IPS-20b (cell line): ENCODE results near the gene RIN2.
"Not testable (repeated sequence)": the region's sequence is repeated elsewhere in the genome, so short reads cannot be mapped to it uniquely, and the experiment has no call there.

Source experiments
- H3K27ac ChIP-seq: one replicate; pipeline ENCODE4 v1.5.1; 2013; ENCODE audit warnings: low read length
- H3K27me3 ChIP-seq: 2 replicates; pipeline ENCODE4 v1.6.1; 2013; ENCODE audit warnings: mild to moderate bottlenecking, low read length, inconsistent platforms; ENCODE audit not compliant: insufficient read depth
- H3K36me3 ChIP-seq: 2 replicates; pipeline ENCODE4 v1.6.1; 2013; ENCODE audit warnings: low read depth, mild to moderate bottlenecking, inconsistent platforms, low read length, moderate library complexity; ENCODE audit not compliant: insufficient read depth
- H3K4me1 ChIP-seq: 2 replicates; pipeline ENCODE4 v1.6.1; 2013; ENCODE audit warnings: mild to moderate bottlenecking, control low read depth, inconsistent platforms, low read length, moderate library complexity; ENCODE audit not compliant: insufficient read depth
- H3K4me3 ChIP-seq: 2 replicates; pipeline ENCODE4 v1.5.1; 2013; ENCODE audit warnings: mild to moderate bottlenecking, low read length, inconsistent platforms
- H3K9ac ChIP-seq: 2 replicates; pipeline ENCODE4 v1.6.1; 2013; ENCODE audit warnings: low read depth, mild to moderate bottlenecking, inconsistent platforms, low read length, moderate library complexity
- H3K9me3 ChIP-seq: 2 replicates; pipeline ENCODE4 v1.6.1; 2013; ENCODE audit warnings: mild to moderate bottlenecking, low read depth, low read length, inconsistent platforms; ENCODE audit not compliant: insufficient read depth

The RIN2 gene

DNA sequence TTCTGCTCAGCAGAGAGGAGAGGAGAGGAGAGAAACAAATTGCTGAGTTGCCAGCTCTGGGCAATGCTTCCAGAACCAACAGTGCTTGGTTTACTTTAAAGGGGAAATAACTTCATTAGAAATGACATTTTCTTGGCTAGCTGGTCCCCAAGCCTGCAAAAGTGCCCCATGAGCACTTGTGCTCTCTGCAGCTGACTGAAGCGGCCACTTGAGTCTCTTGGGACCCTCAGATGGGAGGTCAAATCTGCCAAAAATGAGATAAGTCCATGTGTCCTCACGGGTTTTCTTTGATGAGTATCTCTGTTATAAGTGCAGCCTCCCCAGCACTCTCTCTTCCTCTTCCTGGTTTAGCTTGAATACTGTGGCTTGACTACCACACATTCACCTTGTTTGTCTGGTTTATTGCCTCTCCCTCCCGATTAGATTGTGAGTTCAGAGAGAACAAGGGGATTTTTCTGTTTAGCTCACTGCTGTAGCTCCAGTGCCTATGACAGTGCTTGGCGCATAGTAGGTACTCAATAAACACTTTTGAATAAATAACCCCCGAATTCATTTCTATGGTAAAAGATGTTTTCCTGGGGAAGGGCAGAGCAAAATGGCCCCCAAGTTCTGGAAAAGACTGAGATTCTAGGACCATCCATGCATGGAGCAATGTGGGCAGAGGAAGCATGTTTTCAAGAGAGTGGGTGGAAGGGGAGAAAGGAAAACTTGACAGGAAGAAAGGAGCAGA lies 7.0 kb upstream of the RIN2 start:
- H3K27me3 ChIP-seq, result peaks cover 9% of the 10 kb centered on the region
- H3K36me3 ChIP-seq, result no peaks in the 10 kb centered on the region
- H3K9me3 ChIP-seq, result no peaks in the 10 kb centered on the region
- no peak overlapping the region for H3K4me3 ChIP-seq
- H3K27ac ChIP-seq, result no peak overlapping the region
- no peak overlapping the region for H3K9ac ChIP-seq
- H3K4me1 ChIP-seq, result no peaks in the 10 kb centered on the region

DNA sequence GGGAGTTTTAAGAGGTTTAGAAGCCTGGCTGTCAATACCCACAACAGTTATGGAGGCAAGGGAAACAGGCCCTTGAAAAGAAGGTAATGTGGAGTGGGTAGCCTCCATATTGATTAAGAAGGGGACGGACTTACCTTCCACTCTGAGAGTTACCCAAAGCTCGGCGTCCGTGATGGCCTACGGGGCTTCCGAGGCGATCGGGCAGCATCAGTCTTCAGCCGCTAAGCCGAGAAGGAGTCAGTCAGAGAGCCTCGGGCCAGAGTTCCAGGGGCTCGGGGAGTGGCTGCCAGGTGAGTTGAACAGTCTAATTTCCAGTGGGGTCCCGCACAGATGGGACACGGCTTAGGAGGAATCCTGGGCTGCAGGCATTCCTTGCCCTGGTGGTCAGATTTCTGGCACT lies 3.9 kb upstream of the RIN2 start:
- not testable (repeated sequence) for H3K9ac ChIP-seq, H3K27ac ChIP-seq, H3K4me3 ChIP-seq, H3K36me3 ChIP-seq, H3K9me3 ChIP-seq, H3K4me1 ChIP-seq
- peaks cover 30% of the 10 kb centered on the region for H3K27me3 ChIP-seq

DNA sequence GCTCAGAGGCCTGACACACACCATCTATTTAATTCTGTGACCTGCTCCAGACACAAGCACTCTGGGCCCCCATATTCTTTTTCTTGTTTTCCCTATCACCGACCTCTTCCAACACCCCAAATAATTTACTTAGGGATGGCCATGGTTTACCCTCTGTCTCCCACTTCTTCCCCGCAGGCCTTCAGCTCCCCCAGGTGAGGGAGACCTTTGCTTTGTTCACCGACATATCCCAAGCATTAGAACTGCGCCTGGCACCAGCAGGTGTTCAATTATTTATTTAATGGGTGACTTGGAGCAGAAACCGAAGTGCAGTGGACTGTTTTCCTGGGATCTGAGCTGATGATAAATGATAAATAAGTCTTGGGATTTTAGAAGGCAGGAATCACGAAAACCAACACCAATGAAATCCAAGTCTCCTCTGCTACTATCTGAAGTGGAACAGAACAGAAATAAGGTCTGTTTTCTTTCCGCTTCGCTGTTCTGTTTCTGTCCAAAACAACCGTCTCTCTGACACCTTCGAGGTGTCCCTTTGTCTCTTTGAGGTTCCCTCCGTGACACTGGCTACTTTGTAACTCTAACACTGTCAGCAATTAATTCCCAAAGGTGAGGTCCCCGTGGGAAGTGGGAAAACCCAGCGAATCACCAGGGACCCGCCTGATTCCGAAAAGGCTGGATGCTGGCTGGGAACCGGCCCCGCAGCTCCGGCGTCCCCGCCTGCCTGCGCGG lies 1.1 kb upstream of the RIN2 start:
- peak overlapping the region; percentile 94 for H3K4me3 ChIP-seq
- no peaks in the 10 kb centered on the region for H3K9me3 ChIP-seq
- no peaks in the 10 kb centered on the region for H3K36me3 ChIP-seq
- no peaks in the 10 kb centered on the region; the same call in 1 of the 2 replicates for H3K4me1 ChIP-seq
- no peak overlapping the region for H3K27ac ChIP-seq
- H3K27me3 ChIP-seq, result peaks cover 43% of the 10 kb centered on the region
- H3K9ac ChIP-seq, result peak overlapping the region; percentile 78; the same call in 1 of the 2 replicates

DNA sequence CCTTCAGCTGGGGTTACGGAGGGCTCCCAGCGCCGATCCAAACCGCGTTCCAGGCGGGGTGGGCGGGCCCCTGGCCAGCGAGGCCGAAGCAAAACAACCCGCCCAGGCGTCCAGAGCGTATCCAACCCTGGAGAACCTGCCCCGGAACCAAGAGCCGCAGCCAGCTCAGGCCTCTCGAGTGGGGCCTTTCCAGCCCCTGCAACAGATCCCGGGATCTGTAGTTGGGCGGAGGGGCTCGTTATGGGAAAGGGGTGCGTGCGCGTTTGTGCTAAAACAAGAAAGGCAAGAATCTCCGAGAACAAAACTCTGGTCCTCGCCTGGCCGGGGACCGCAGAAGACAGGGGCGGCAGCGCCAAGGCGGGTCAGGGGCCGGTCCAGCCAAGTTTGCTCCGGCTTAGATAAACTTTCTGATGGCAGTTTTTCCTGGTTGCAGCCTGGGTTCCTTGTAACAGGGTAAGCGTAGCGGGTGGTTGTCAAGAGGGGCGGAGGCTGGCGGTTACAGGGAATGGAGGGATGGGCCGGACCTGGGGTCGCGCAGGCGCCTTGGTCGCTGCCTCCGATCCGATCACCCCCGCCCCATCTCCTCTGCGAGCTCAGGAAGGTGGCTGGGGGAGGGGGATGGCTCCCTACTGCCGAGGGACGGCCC lies 448 bp upstream of the RIN2 start:
- peaks cover 43% of the 10 kb centered on the region for H3K27me3 ChIP-seq
- no peaks in the 10 kb centered on the region; the same call in 1 of the 2 replicates for H3K4me1 ChIP-seq
- no peaks in the 10 kb centered on the region for H3K36me3 ChIP-seq
- no peaks in the 10 kb centered on the region for H3K9me3 ChIP-seq
- H3K9ac ChIP-seq, result peak overlapping the region; percentile 78; the same call in 1 of the 2 replicates
- H3K27ac ChIP-seq, result no peak overlapping the region
- peak overlapping the region; percentile 94 for H3K4me3 ChIP-seq

DNA sequence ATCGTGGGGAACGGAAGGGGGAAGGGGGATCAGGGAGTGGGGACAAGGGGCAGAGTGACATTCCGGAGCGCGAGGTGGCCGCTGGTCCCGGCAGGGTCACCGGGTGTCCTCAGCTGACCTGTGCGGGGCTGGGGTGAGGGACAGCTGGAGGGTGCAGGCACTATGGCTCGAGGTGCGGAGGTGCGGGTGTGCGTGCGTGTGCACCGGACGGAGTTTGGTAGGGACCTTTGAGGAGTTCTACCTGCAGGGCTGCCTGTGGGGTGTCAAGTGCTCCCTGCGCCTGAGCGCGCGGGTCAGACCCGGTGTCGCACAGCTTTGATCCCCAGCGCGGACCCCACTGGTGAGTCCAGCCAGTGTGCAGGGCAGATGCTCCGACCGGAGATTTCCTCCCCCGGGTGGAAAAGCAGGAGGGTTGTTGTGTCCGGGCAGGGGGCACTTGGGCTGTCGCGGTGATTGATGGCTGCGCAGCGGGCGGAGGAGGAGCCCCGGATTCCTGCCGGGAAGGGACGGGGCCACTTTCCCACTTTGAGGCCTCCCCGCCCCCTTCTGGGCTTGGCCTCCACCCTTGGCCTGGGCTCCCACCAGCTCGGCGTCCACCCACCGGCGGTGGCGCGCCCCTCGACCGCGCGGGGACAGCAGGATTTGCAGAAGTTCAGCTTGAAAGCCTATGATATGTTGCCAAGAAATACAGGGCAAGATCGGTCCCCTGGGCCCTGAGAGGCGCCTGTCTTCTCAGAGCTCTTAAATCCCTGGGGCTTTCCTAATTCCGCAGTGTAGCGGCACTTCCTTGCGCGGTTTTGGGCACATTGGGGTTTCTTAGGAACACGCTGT lies 658 bp downstream of the RIN2 start:
- H3K27ac ChIP-seq, result no peak overlapping the region
- no peaks in the 10 kb centered on the region for H3K9me3 ChIP-seq
- peak overlapping the region; percentile 78; the same call in 1 of the 2 replicates for H3K9ac ChIP-seq
- peak overlapping the region; percentile 94 for H3K4me3 ChIP-seq
- no peaks in the 10 kb centered on the region for H3K36me3 ChIP-seq
- H3K4me1 ChIP-seq, result no peaks in the 10 kb centered on the region; the same call in 1 of the 2 replicates
- H3K27me3 ChIP-seq, result peaks cover 43% of the 10 kb centered on the region

DNA sequence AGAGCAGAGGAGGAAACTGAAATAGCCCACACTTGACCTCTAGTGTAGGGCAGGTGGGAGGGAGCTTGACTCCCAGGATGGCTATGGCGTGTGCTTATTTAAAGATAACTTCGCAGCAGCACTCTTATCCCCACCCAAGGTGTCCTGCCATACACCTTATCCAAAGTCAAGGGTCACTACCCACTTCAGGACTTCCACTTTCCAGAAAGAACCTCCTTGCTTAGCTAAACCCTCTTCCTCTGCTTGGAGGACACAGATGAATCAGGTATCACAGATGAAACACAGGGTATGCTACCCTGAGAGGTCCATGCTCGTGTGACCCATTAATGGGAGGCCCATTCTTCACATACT lies 2.3 kb downstream of the RIN2 start:
- Histone ChIP-seq H3K9ac (no peak overlapping the region), H3K27me3 (peaks cover 43% of the 10 kb centered on the region), H3K4me3 (no peak overlapping the region), H3K9me3 (no peaks in the 10 kb centered on the region), H3K36me3 (no peaks in the 10 kb centered on the region), H3K27ac (no peak overlapping the region), H3K4me1 (no peaks in the 10 kb centered on the region; the same call in 1 of the 2 replicates)

DNA sequence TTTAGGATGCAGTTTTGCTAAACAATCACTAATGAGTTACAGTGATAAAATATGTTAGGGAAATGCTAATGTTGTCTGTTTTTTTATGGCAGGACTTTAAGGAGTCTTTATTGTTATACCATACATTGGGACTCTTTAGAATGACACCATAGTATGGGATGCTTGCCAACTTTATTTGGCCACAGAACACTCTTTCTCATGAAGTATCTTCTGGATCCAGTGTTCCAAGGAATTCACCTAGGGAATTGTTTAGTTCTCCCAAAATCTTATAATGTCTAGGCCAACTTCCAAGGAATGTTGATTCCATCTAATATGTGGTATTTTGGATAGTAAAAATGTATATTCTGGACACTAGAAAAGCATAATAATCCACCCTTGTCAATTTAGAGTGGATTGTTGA lies 3.3 kb downstream of the RIN2 start:
- Histone ChIP-seq H3K9ac (no peak overlapping the region), H3K4me3 (no peak overlapping the region), H3K4me1 (no peaks in the 10 kb centered on the region; the same call in 1 of the 2 replicates), H3K36me3 (no peaks in the 10 kb centered on the region), H3K9me3 (no peaks in the 10 kb centered on the region), H3K27me3 (peaks cover 40% of the 10 kb centered on the region), H3K27ac (no peak overlapping the region)

DNA sequence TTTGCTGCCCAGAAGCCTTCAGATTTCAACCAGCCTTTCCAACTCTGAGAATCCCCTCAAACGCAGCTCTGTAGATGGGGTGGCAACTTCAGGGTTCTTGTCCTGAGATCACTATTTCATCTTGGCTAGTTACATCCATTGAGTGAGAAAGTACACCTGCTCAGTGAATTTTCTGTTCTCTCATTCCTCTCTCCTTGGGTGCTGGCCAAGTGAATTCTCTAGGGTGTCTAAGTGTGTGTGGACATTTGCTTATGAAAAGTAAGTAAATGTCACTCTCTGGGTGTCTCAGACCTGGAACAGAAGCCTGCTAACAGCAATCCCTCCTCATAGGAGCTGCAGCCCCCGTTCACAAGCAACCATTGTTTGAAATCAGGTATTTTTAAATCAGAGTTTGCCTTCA lies 3.8 kb downstream of the RIN2 start:
- H3K9me3 ChIP-seq, result no peaks in the 10 kb centered on the region
- H3K9ac ChIP-seq, result no peak overlapping the region
- H3K36me3 ChIP-seq, result no peaks in the 10 kb centered on the region
- peaks cover 35% of the 10 kb centered on the region for H3K27me3 ChIP-seq
- no peak overlapping the region for H3K4me3 ChIP-seq
- H3K27ac ChIP-seq, result no peak overlapping the region
- H3K4me1 ChIP-seq, result no peaks in the 10 kb centered on the region; the same call in 1 of the 2 replicates

DNA sequence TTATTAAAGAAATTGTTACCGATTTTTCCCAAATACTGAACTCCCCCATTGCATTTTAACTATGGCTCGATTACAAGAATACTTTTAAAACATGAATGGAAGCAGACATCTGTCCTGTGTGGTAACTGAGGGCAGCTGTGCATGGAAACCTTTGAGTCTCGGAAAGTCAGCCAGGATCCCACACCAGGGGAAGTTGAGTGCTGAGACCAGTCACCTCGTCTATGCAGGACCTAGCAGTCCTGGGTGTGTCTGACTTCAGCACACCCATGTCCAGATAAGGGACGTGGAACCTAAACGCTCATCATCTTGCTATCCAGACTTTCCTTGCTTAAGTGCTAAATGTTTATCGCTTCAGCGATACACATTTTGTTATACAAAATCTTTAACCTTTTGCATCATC lies 6.1 kb downstream of the RIN2 start:
- no peak overlapping the region for H3K9ac ChIP-seq
- peaks cover 21% of the 10 kb centered on the region for H3K27me3 ChIP-seq
- no peaks in the 10 kb centered on the region for H3K4me1 ChIP-seq
- H3K36me3 ChIP-seq, result no peaks in the 10 kb centered on the region
- H3K27ac ChIP-seq, result no peak overlapping the region
- H3K9me3 ChIP-seq, result no peaks in the 10 kb centered on the region
- no peak overlapping the region for H3K4me3 ChIP-seq

DNA sequence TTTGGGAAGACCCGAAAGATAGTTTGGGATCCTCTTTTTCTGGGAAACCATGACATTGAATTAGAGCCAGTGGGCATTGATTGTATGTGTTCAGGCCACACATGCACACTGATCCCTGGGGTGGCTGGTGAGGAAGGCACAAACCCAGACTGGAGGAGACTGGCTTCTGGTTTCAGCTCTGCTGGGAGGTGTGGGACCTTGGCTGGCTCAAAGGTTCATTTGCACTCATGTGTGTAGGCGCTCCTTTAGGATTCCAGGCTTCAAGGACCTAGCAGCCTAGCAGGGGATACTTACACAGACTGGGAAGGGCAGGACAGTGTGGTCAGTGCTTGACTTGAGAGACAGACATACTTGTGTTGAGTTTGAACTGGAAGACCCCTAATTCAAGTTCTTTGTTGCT lies 7.2 kb downstream of the RIN2 start:
- no peaks in the 10 kb centered on the region for H3K9me3 ChIP-seq
- H3K4me3 ChIP-seq, result no peak overlapping the region
- H3K9ac ChIP-seq, result no peak overlapping the region
- H3K4me1 ChIP-seq, result peaks cover 4% of the 10 kb centered on the region; the same call in 1 of the 2 replicates
- H3K36me3 ChIP-seq, result no peaks in the 10 kb centered on the region
- H3K27me3 ChIP-seq, result peaks cover 10% of the 10 kb centered on the region
- H3K27ac ChIP-seq, result no peak overlapping the region

DNA sequence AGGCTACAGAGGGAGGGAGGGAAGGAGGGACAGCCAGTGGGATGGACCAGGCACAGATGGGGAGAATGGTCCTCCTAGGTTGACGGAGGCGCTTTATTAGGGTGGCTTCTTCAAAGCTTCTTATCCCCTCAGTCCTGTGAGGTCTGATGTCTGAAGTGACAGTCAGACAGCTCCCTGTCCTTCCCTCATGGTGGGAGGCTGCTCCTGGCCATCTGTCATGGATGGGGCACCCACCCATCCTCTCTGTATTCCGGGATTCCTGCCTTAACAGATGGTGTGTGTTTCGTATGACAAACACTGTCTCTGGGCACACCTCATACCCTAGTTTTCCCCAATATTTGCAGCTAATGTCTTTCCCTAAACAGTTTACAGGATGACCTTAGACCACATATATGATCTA lies 7.9 kb downstream of the RIN2 start:
- no peak overlapping the region for H3K9ac ChIP-seq
- no peak overlapping the region for H3K27ac ChIP-seq
- peaks cover 8% of the 10 kb centered on the region; the same call in 1 of the 2 replicates for H3K4me1 ChIP-seq
- no peaks in the 10 kb centered on the region for H3K36me3 ChIP-seq
- no peak overlapping the region for H3K4me3 ChIP-seq
- peaks cover 4% of the 10 kb centered on the region for H3K27me3 ChIP-seq
- no peaks in the 10 kb centered on the region for H3K9me3 ChIP-seq
